ENCODE data around the gene EMID1. TPM values are rescaled to one million over a fixed set of nuclear protein-coding genes. Genes with fewer than 3 reads are reported as not detected.
"Not testable (repeated sequence)": the region's sequence is repeated elsewhere in the genome, so short reads cannot be mapped to it uniquely, and the experiment has no call there.

EMID1 gene
- polyA plus RNA-seq, 3 donors: 1.3 to 5.9 (median 4.4) TPM

GRCh38 chr22:29219881-29220670 lies 14.4 kb downstream of the EMID1 start:
- WGBS, 3 donors: 58 to 88% (median 87%) methylated on average over 14 of the region's 14 CpGs
- no peak overlapping the region for H3K27ac ChIP-seq (ENCODE audit: low read depth, low read length)

GRCh38 chr22:29224121-29224858 lies 18.6 kb downstream of the EMID1 start:
- 89 to 91% (median 90%) methylated on average over 19 of the region's 19 CpGs for WGBS, 3 donors
- no peak overlapping the region for H3K27ac ChIP-seq (ENCODE audit: low read depth, low read length)

GRCh38 chr22:29224859-29225410 lies 19.2 kb downstream of the EMID1 start:
- 89 to 100% (median 92%) methylated on average over 7 of the region's 7 CpGs for WGBS, 3 donors

DNA sequence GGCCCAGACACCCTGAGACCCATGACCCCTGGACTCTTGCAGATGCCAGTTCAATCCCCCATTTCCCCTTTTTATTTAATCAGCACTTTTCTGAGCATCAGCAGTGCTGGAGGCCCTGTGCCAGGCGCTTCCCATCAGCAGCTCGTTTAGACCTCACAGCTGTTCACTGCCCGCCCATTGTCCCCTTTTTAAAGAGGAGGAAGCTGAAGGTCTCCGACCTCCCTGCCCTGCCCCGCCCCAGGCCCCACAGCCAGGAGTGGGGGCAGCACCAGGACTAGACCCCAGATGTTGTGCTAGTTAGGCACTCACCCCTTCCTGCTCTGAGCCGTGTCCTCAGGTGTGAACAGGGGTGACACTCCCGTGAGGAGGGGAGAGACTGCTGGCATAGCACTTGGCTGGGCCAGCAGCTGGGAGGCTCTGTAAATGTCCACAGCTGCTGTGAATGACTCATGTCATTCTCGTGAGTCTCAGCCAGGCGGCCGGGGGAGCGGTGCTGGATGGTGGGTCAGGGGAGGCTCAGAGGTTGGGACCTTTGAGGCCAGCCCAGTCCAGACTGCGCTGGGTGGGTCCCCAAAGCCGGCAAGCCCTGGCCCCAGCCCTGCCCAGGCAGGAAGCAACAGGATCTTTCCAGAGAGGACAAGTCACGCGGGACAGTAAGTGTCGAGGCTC lies 19.9 kb downstream of the EMID1 start:
- H3K27ac ChIP-seq (ENCODE audit: low read depth, low read length): no peak overlapping the region
- 26 to 58% (median 34%) methylated on average over 16 of the region's 16 CpGs for WGBS, 3 donors

More at GRCh38 chr22:29224859-29225410, 19.2 kb downstream of the EMID1 start:
- H3K27ac ChIP-seq (ENCODE audit: low read depth, low read length): no peak overlapping the region

DNA sequence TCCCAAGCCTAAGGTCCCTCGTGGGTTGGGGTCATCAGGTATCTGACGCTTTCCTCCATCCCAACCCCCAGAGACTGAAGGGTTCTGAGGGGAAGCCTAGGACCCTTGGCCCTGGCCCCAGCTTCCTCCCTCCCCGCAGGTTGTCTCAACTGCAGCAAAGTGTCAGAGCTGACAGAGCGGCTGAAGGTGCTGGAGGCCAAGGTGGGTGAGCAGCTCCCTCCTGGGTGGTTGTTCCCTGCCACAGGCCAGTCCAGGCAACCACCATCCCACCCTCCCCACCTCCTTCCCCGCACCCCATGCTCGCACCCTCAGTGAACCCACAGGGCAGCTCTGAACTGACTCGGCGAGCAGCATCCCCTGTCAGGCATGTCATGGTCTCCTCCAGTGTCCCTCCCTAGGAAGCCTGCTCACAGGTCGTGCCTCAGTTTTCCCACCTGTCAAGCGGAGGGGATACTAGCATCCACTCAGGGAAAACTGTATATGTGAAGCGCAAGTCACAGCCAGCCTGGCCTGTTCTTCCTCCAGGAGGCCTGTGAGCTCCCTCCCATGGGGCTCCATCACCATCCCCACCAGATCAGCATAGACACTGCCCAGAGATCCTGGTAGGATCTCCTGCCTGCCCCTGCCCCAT lies 20.8 kb downstream of the EMID1 start:
- 89 to 94% (median 91%) methylated on average over 11 of the region's 11 CpGs for WGBS, 3 donors

GRCh38 chr22:29230972-29231875 lies 25.5 kb downstream of the EMID1 start:
- WGBS, 3 donors: 91% methylated on average over 14 to 19 of the region's 19 CpGs
- no peak overlapping the region for H3K27ac ChIP-seq (ENCODE audit: low read depth, low read length)

More for the DNA sequence above, 20.8 kb downstream of the EMID1 start:
- no peak overlapping the region for H3K27ac ChIP-seq (ENCODE audit: low read depth, low read length)

DNA sequence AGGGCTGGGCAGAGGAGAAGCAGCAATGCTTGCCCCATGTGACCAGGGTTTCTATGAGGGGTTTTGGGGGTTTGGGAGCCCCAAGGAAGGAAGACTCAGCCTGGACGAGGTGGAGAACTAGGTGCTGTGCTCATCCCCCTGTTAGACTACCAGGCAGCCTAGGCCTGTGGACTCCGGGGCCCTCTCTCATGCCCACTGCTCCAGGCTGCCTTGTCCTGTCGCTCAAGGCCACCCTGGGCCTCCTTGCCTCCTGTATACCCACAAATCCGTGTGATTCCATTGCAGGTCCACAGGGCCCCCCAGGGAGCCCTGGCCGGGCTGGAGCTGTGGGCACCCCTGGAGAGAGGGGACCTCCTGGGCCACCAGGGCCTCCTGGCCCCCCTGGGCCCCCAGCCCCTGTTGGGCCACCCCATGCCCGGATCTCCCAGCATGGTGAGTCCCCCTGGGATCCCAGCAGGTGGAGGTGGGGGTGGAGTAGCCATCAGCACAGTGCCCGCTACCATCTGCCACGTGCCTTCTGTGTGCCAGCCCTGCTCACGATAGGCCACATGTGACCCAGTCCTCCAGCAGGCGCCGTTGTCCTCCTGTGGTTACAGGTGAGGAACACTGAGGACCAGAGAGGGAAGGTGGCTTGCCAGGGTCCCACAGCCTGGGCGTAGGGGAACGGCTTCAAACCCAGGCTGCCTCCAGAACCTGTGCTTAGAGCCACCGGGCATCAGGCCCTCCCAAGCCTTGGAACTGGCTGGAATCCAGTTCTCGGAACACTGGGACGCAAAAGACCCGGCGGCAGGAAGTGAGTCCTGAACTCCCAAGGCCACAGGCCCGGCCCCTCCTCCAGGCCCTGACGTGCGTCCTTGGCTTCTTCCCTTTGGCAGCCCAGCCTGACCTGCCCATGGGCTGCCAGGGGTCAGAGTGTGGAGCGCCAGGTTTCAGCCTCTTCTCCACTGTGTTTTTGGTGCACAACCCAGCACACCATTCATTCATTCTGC lies 26.6 kb downstream of the EMID1 start:
- H3K27ac ChIP-seq (ENCODE audit: low read depth, low read length): no peak overlapping the region
- WGBS, 3 donors: 35 to 72% (median 72%) methylated on average over 22 of the region's 22 CpGs

GRCh38 chr22:29233277-29233877 lies 27.7 kb downstream of the EMID1 start:
- 79 to 90% (median 89%) methylated on average over 1 of the region's 1 CpG for WGBS, 3 donors
- no peak overlapping the region for H3K27ac ChIP-seq (ENCODE audit: low read depth, low read length)

- H3K27ac ChIP-seq (ENCODE audit: low read depth, low read length): not testable (repeated sequence)
- WGBS, 3 donors: 76 to 89% (median 78%) methylated on average over 9 of the region's 9 CpGs
These were observed 34.8 kb downstream of the EMID1 start for GRCh38 chr22:29240481-29240880.

GRCh38 chr22:29243874-29244446 lies 38.3 kb downstream of the EMID1 start:
- no peak overlapping the region for H3K27ac ChIP-seq (ENCODE audit: low read depth, low read length)
- 85 to 90% (median 86%) methylated on average over 11 of the region's 11 CpGs for WGBS, 3 donors

DNA sequence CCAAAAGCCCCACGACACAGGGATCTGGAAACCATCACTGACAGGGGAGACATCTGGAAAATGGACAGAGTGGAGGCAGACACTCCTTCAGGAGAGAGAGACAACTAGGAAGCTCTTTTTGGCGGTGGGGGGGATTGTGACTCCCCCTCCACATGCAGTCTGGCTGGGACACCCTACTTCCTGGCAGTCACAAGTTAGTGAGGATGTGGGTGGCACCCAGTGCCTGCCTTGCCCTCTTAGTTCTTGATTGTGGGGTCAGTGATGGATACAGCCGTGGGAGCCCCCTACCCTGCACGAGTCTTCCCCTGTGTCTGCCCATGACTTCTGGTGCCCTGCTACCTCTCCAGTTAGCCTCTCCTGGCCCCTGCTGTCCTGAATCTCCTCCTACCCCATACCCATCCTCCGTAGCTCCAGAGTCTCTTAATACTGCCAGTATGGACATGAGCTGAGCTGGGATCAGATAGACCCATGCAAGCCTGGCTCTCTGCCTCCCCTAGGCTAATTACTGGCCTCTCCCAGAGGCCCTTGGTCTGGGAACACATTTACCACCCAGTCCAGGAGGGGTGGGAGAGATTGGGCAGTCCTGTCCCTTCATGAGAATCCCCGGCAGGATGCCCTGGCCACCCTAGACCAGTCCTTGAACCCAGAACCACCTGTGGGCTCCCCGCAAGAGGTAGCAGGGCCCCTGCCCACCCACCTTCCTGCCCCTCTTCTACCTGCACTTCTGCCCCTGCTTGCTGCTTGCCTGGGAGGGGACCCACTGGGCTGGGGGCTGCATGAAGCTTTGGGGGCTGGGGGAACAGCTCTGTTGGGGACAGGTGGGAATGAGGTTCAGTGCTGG lies 39.3 kb downstream of the EMID1 start:
- 70 to 77% (median 74%) methylated on average over 7 of the region's 7 CpGs for WGBS, 3 donors
- no peak overlapping the region for H3K27ac ChIP-seq (ENCODE audit: low read depth, low read length)

DNA sequence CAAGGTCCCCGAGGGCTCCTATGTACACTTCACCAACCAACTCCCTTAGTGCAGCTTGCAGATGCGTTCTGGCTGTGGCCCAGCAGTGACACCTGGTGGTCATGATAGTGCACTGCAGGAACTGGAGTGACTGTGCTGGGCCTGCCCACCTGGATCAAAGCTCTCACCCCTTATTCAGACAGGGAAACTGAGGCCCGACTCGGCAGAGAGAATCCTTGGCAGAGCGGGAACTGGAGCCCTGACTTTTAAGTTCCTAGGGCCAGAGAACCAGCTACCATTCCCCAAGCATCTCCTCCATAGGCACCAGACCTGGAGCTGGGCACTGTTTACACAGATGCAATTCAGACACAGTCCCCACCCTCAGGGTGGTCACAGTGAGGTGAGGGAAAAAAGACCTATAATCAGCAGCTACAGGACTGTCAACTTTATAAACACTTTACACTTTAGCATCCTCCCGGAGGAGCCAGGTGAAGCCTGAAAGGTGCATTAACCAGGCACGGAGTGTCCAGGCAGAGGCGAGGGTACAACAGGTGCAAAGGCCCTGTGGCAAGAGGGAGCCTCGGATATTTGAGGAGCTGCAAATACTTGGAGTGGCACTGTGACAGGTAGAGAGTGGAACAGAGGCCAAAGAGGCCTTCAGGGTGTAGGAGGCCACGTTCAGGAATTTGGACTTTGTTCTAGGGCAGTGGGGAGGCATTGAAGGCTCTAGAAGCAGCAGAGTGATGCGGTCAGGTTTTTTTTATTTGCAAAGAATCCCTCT lies 40.1 kb downstream of the EMID1 start:
- 38 to 48% (median 47%) methylated on average over 11 of the region's 11 CpGs for WGBS, 3 donors
- H3K27ac ChIP-seq (ENCODE audit: low read depth, low read length): no peak overlapping the region

DNA sequence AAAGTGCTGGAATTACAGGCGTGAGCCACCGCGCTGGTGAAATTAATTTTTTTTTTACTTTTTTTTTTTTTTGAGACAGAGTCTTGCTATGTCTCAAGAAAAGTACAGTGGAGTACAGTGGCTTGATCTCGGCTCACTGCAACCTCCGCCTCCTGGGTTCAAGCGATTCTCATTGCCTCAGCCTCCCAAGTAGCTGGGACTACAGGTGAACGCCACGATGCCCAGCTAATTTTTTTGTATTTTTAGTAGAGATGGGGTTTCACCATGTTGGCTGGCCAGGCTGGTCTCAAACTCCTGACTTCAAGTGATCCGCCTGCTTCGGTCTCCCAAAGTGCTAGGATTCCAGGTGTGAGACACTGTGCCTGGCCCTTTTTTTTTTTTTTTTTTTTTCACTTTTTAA lies 42.2 kb downstream of the EMID1 start:
- H3K27ac ChIP-seq (ENCODE audit: low read depth, low read length): not testable (repeated sequence)
- 95 to 97% (median 97%) methylated on average over 10 of the region's 10 CpGs for WGBS, 3 donors

- H3K27ac ChIP-seq (ENCODE audit: low read depth, low read length): no peak overlapping the region
- WGBS, 3 donors: 89 to 96% (median 92%) methylated on average over 5 of the region's 5 CpGs
These were observed 45.6 kb downstream of the EMID1 start for GRCh38 chr22:29251265-29251664.

Data from adipose tissue (tissue), 3 donors.